ENCODE measurements around the gene OR52E1. TPM values are rescaled to one million over a fixed set of nuclear protein-coding genes. Genes with fewer than 3 reads are reported as not detected.

The OR52E1 gene
- total RNA-seq = not detected in 2 replicates

GRCh38 chr11:5069272-5069671, at the start of gene OR52E1:
TSS of gene OR52E1 (plus strand) at chr11:5069572.

GRCh38 chr11:5046226-5046625, 23.1 kb upstream of the OR52E1 start, which contains the start of gene OR52J3:
TSS of gene OR52J3 (plus strand) at chr11:5046526. CDS start at chr11:5046526, 0 bp downstream.

GRCh38 chr11:5059391-5059790, 10.0 kb upstream of the OR52E1 start, which contains the start of gene OR52E2:
TSS of gene OR52E2 (minus strand) at chr11:5059627. CDS start at chr11:5059627, 0 bp downstream.

Other genes with a start within 250 kb of the OR52E1 start
- not detected in 2 replicates for gene OR51F2, start 248.3 kb upstream of the OR52E1 start, total RNA-seq
- not detected in 2 replicates for gene OR51S1, start 220.4 kb upstream of the OR52E1 start, total RNA-seq
- not detected in 2 replicates for gene OR51T1, start 187.7 kb upstream of the OR52E1 start, total RNA-seq
- not detected in 2 replicates for gene OR51A7, start 165.8 kb upstream of the OR52E1 start, total RNA-seq
- gene OR51G2, start 150.2 kb upstream of the OR52E1 start, total RNA-seq = not detected in 2 replicates
- gene OR51G1, start 145.2 kb upstream of the OR52E1 start, total RNA-seq = not detected in 2 replicates
- not detected in 2 replicates for gene OR51A4, start 122.0 kb upstream of the OR52E1 start, total RNA-seq
- not detected in 2 replicates for gene OR51A2, start 113.9 kb upstream of the OR52E1 start, total RNA-seq
- not detected in 2 replicates for gene OR51L1, start 74.7 kb upstream of the OR52E1 start, total RNA-seq
- gene OR52J3, start 23.0 kb upstream of the OR52E1 start, total RNA-seq = not detected in 2 replicates
- not detected in 2 replicates for gene OR52E2, start 9.9 kb upstream of the OR52E1 start, total RNA-seq
- not detected in 2 replicates for gene OR52A5, start 68.8 kb downstream of the OR52E1 start, total RNA-seq
- not detected in 2 replicates for gene OR52A1, start 85.2 kb downstream of the OR52E1 start, total RNA-seq
- not detected in 2 replicates for gene OR51V1, start 131.1 kb downstream of the OR52E1 start, total RNA-seq
- gene HBB, start 157.5 kb downstream of the OR52E1 start, total RNA-seq = not detected in 2 replicates
- gene HBD, start 164.9 kb downstream of the OR52E1 start, total RNA-seq = not detected in 2 replicates
- gene HBG1, start 180.3 kb downstream of the OR52E1 start, total RNA-seq = not detected in 2 replicates
- gene HBG2, start 185.2 kb downstream of the OR52E1 start, total RNA-seq = not detected in 2 replicates
- not detected in 2 replicates for gene HBE1, start 200.4 kb downstream of the OR52E1 start, total RNA-seq
- not detected in 2 replicates for gene OR51B4, start 232.4 kb downstream of the OR52E1 start, total RNA-seq